Stimulated activated naive CD8-positive, alpha-beta T cell treated with anti-CD3 and anti-CD28 coated beads, Interleukin-15, amount 100 ng/mL, for 72 hours (primary cell): ENCODE data around the gene RNF17.

ENCODE experiments used
- ATAC-seq: fragments of 150-1000 bp; cut with Tn5 transposase; 2 replicates; pipeline ENCODE4 v1.10.0; 2021; ENCODE audit warnings: mild to moderate bottlenecking, moderate library complexity
- DNase-seq, 2 donors: peaks; one replicate each; pipeline ENCODE4 v3.0.0; 2021 to 2022
- H3K27ac Mint-ChIP-seq, 2 donors: one replicate each; pipeline ENCODE4 v1.8.0; 2022; ENCODE audit warnings: mild to moderate bottlenecking in 2 of 2, mixed read lengths in 2 of 2, moderate library complexity in 2 of 2
- H3K27me3 Mint-ChIP-seq: one replicate; pipeline ENCODE4 v1.8.0; 2022; ENCODE audit warnings: mixed read lengths
- H3K4me1 Mint-ChIP-seq: one replicate; pipeline ENCODE4 v1.8.0; 2022; ENCODE audit warnings: mild to moderate bottlenecking, mixed read lengths
- H3K4me3 Mint-ChIP-seq, 2 donors: one replicate each; pipeline ENCODE4 v1.8.0; 2022; ENCODE audit warnings: mild to moderate bottlenecking in 2 of 2, mixed read lengths in 2 of 2, moderate library complexity in 1 of 2
- H3K9me3 Mint-ChIP-seq, 2 donors: one replicate each; pipeline ENCODE4 v1.8.0; 2022; ENCODE audit warnings: mixed read lengths in 2 of 2

Gene RNF17

DNA sequence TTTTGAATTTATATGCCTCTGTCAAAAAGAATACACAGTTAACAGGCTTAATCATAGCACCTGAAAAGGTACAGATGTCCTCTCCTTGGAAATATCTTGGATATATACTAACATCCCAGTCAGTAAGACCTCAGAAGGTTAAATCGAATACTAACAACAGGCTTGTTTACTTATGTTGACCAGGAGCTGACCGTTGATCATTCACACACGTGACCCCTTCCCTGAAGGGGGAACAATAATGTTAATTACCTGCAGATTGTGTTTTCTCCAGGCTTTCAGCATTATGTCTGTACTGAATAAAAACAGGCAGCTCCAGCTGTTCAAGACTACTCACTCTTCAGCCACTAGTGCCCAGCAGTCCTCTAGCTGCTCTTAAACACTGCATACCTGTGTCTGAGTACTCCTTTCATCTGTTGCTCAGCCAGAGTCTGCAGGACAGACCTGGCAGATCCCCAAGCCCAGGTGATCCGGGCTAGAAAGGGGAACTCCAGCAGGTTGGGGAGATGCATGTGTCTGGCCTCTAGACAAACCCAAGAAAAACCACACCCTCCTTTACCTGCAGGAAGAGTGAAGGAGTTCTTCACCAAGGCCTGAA is 163.9 kb downstream of the RNF17 start:
- ATAC-seq (no peak), DNase-seq (no peak)
- Mint-ChIP-seq H3K27ac (no peak overlapping the region), H3K27me3 (peaks cover 34% of the 10 kb centered on the region), H3K4me1 (peaks cover 7% of the 10 kb centered on the region), H3K9me3 (no peaks in the 10 kb centered on the region), H3K4me3 (no peak overlapping the region)

- DNase-seq: no peak
- no peak overlapping the region for H3K4me3 Mint-ChIP-seq
Measured at GRCh38 chr13:24929196-24929595, 165.2 kb downstream of the RNF17 start.

More at GRCh38 chr13:24929196-24929595, 165.2 kb downstream of the RNF17 start:
- H3K27me3 Mint-ChIP-seq: peaks cover 47% of the 10 kb centered on the region
- H3K27ac Mint-ChIP-seq: no peak overlapping the region
- H3K4me1 Mint-ChIP-seq: peaks cover 7% of the 10 kb centered on the region
- H3K9me3 Mint-ChIP-seq: no peaks in the 10 kb centered on the region
- ATAC-seq: no peak
